SK-MEL-5 (cell line): ENCODE results near the gene SELPLG. TPM values are rescaled to one million over a fixed set of nuclear protein-coding genes. Genes with fewer than 3 reads are reported as not detected.
A peak's percentile ranks its signal among the peaks of the same experiment; 100 is the strongest.
"Not testable (repeated sequence)": the region's sequence is repeated elsewhere in the genome, so short reads cannot be mapped to it uniquely, and the experiment has no call there.

Source experiments
- DNase-seq: peaks from one replicate; pipeline ENCODE4 v3.0.0-alpha.2; 2016; ENCODE audit warnings: low read depth, low spot score
- in situ Hi-C: cut with HindIII; loops from 2 replicates; pipeline ENCODE4 v1.10.0; 2016; ENCODE audit warnings: low sequenced_read_pairs, high pct_unique_total_duplicates, low pct_unique_long_range_greater_than_20kb
- total RNA-seq: library from RNA; depleted of rRNA; stranded (reverse); fragments of >200 nt; shearing (Covaris generic); gene quantifications from 2 replicates; pipeline ENCODE4 v1.2.3, GENCODE V29; 2014

The SELPLG gene
- total RNA-seq, 1 experiment from 2014 or later: 0.50 TPM

DNA sequence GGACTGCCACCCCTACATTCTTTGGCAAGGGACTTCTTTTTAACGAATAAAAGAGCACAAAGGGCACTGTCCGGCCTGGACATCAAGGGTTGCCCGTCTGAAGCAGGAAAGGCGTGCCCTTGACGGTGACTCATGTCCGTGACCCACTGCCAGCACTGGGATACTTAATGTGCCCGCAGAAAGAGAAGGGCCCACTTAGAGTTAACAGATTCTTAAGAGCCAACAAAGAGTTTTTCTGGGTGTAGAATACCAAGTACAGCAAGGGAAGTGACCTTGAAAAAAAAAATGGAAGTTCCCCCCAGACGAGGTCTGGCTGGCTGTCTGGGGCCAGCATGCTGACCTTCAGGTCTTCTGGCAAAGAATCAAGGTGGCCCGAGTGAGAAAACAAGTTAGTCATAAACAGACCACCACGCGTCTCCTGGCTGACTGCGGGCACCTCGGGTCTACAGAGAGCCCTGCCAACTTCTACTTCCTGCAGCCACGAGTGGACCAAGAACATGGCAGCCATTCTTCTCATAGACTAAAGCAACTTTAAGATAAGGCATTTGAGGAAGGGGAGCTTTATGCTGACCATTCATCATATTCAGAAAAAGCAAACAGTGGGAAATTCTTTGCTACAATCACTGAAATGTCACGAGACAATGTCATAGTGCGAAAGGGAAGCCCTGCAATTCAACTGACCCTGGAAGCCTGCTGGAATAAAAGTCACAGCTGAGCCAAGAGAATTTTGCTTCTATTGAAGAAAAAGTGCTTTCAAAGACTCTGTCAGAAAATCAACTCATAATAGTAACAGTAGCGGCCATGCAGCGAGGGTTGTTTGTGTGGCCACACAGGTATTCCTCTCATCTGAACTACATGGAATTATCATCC, 10.5 kb upstream of the SELPLG start:
- in situ Hi-C loops: no loop called here

GRCh38 chr12:108642899-108643654, 9.4 kb upstream of the SELPLG start:
- DNase-seq: no peak
- in situ Hi-C loops: no loop called here

More for the DNA sequence above, 10.5 kb upstream of the SELPLG start:
- no peak for DNase-seq

- no peak for DNase-seq
- in situ Hi-C loops: no loop called here
Measured at GRCh38 chr12:108642269-108642870, 8.7 kb upstream of the SELPLG start.

GRCh38 chr12:108641446-108642268, 8.0 kb upstream of the SELPLG start:
- DNase-seq: no peak
- in situ Hi-C loops: no loop called here

DNA sequence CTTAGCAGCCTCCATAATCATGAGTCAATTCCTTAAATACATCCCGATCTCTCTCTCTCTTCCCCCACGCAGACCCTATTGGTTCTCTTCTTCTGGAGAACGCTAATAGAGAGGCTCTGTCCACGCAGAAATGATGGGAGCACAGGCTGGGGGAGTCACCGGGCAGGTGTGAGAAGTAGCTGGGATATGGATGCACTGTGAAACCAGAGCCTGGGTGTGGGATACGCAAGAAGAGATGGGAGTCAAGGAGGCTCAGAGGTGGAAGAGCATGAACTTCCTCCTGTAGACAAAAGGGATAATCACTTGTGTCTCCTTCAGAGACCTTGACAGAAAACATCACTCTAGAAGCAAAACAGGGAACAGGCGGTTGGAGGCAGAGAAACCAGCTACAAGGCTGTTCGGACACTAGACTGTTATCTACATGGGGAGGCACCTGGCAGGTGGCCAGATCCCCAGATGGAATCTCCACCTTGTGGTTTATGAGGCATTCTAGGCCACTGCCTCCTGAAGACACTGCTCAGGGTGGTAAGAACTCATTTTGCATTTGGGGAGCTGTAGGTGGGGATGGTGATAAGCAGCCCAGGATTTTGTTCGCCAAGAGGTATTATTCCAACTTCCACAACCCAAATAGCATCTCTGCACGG, 7.2 kb upstream of the SELPLG start:
- in situ Hi-C loops: no loop called here
- DNase-seq: no peak

- in situ Hi-C loops: no loop called here
- no peak for DNase-seq
Measured at GRCh38 chr12:108638997-108639822, 5.5 kb upstream of the SELPLG start.

DNA sequence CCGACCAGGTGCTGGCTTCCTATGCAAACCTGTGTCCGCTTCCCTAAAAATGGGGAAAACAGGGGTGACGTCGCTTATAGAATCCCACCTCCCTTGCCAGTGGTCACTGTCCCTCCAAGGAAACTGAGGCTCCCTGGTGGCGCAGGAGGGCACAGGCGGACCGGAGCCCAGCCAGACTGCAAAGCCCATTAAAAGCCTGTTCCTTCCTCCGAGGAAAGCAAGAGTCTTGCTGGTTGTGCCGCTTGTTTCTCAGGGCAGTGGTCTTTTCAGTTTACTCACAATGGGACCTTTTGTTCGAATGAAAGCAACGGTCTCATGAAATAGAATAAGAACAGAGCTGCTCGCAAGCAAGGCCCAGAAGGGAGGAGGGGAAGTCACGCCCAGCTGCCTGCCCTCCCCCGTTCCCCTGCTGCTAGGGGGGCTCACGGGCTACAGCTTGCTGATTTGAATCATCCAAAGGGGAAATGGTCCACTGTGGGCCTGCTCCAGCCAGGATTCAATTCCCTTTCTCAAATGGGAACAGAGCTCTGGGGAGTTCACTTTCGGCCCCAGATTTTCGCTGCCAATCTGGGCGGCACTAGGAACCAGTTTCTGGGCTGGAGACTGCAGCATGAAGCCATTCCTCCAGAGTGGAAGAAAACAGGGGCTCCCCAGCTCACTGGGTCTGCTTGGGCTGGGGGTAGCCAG, 4.6 kb upstream of the SELPLG start:
- peak; percentile 92 for DNase-seq
- in situ Hi-C loops: no loop called here

- no peak for DNase-seq
- in situ Hi-C loops: no loop called here
Measured at GRCh38 chr12:108637222-108637971, 3.7 kb upstream of the SELPLG start.

DNA sequence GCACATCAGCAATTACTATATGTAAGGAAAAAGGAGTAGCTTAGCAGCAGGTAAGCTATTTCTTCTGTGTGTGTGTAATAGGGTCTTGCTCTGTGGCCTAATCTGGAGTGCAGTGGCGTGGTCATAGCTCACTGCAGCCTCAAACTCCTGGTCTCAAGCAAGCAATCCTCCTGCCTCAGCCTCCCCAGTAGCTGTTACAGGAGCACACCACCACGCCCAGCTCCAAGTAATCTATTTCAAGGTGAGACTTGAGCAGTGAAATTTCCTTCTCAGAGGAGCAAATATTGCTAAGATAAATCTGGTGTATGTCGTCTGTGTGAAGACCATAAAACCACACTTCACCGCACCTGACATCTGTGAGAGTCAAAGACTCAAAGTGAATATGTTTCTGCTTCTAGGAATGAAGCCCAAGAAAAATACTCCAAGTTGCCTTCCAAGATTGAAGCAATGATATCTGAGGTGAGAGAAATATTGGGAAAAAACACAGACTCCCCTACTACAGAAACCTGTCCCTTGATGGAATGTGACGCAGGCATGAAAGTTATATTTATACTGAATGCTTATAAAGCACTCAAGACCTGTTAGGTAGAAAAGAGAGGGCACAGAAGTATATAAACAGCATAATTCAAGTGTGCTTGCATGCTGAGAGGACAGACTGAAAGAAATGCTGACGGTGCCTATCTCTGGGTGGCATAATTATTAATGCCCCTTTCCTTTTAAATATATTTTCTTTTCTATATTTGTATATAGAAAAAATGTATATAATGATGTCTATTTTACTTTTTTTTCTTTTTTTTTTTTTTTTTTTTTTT, 2.5 kb upstream of the SELPLG start:
- no peak for DNase-seq

DNA sequence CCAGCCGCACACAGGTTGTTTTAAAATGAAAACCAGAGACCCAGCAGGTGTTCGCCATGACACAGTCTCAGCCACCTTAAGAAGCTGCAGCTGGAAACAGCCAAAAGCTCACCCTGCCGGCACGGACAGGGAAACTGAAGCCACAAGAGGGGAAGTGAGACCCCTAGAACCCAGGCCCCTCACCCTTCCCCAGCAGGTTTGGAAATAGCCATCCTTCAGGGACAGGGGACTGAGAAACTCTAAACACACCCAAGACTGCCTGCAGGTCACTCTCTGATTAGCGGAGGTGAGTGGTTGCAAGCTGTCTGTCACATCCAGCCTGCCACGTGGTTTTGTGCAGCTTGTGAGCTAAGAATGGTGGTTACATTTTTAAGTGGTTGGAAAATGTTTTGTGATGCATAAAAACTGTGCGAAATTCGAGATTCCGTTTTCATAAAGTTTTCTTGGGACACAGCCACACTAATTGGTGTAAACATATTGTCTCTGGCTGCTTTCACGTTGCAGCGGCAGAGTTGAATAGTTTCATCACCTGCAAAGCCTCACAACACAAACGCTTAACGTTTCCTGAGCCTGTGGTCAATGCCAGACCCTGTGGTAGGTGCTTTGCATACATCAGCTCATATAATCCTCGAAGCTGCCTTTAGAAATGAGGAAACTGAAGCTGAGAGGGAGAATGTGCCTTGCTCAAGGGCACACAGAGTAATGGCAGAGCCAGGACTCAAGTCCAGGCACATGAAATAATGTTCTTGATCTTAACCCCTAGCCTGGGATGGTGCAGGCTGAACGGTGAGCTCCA, 1.7 kb upstream of the SELPLG start:
- in situ Hi-C loops: no loop called here
- no peak for DNase-seq

More for the DNA sequence above, 2.5 kb upstream of the SELPLG start:
- in situ Hi-C loops: no loop called here

GRCh38 chr12:108634341-108634751, 652 bp upstream of the SELPLG start:
- DNase-seq: peak; percentile 38
- in situ Hi-C loops: no loop called here

- DNase-seq: no peak
- in situ Hi-C loops: no loop called here
Measured at GRCh38 chr12:108633081-108633533, 587 bp downstream of the SELPLG start.

- in situ Hi-C loops, DNase-seq: not testable (repeated sequence)
Measured at GRCh38 chr12:108631261-108631660, 2.4 kb downstream of the SELPLG start.
